GM19455 (cell line): ENCODE results near the gene RTN1.

Source experiments
- ATAC-seq: cut with Tn5 transposase; IDR thresholded peaks from one replicate; pipeline ENCODE4 v1.9.1; 2021; ENCODE audit not compliant: unreplicated experiment

The RTN1 gene

DNA sequence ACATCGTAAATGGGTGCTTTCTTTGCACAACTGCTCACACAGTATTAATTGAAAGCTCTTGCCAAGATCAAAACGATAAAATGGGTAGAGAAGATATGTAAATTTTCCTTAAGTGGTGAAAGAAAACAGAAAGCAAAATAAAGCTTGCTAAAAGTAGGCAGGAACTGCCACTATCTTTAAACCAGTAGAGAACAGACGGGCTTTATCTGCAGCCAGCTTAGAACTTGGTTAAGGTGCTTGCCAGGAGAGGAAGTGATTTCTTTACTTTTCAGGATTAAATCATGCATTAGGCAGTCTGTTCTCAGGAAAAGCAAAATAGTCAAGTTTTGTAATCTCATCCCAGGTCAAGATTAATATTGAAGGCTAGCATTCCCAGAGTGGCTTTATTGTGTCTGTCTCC lies 237.1 kb downstream of the RTN1 start:
- ATAC-seq = no peak

DNA sequence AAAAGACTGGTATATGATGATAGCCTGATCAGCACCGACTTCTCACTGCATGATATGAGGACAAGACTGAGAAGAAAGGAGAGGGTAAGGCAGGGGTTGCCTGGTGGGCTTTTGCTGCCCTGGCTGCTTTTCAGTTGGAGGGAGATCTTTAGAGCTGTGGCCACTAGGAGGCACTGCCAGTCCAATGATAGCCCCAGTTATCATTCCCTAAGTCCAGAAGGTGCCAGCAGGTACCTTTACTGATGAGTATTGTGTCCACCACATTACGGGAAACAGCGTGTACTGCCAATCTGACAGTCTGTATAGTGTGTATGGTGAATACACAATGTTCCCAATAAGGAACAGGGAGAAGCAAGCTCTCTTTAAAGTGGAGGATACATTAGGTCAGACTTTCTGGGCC lies 238.2 kb downstream of the RTN1 start:
- no peak for ATAC-seq

DNA sequence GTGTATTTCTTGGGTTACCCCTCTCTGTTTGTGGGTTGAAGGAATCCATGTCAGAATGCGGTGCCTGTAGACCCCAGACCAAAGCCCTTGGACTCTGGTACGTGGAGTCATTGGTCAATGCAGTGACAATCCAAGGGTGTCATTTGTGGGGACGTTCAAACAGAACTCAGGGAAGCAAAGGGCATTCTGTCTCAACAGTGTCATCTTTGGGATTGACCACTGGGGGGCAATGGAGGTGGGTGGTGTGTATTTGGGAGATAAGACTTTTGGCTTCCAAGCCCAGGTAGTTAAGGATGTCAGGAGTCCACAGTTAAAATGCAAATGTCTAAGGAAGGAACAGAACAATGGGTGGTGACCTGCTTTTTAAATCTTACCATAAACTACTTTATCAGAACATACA lies 239.3 kb downstream of the RTN1 start:
- ATAC-seq = no peak

DNA sequence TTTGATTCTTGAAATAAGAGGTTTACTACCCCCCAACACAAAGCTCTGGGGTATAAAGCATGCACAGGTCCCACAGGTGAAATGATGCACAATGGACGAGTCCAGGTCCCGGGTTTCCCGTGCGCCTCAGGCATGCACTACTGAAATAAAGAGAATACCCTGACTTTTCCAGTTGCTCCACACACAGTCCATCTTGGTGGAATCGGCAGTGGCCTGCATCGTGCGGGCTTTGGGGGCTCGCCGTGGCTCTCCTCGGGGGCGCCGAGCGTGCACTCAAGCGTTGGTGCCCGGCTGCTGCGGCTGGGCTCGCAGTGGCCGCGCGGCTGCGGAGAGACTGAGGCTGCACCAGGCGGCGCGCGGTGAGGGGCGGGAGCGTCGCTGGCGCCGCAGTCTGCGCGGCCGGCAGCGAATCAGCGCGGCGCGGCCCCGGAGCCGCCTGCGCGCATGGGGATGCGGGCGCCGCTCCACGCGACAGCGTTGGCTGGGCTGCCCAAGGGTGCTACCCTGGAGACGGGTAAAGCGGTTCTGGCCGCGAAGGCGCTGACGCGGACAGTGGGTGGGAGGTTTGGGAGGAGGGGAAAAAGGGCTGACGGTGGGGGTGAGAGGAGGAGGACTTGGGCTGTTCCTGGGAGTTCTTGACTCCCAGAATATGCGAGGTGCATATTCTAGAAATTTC lies 240.2 kb downstream of the RTN1 start:
- no peak for ATAC-seq

DNA sequence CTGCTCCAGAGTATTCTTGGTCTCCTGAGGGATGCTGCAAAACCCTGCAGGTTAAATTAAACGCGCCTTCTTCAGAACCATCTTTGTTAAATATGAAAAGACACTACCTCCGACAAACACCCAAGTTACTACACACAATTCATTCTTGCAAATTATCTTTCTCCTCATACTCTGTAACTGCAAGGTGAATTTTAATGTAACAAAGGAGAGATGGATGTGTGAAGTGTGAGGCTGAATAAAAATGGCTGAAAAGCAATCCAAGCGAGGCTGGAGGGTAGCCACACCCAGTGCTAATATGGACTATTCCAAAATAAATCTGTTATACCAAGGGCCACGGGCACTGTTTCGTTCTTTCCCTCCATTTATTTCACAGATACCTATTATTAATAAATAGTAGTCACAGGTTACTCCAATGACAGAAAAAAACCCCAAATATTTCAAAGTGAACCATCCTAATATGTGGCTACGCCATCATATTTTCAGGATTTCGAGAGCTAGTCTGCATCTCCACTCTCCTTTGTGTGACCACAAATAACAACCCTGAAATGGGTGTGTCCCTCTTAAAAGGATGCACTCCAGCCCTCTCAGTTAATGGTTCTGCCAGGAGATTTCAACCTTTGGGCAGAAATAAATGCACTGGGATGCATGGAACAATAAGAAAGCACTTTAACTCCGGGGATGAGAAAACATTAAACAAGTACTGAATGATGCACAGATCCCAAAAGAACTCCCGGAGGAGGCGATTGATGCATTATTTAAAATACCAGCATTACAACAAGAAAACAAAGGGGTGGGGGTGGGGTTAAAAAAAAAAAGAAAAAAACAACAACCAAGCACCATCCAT lies 240.9 kb downstream of the RTN1 start:
- no peak for ATAC-seq

DNA sequence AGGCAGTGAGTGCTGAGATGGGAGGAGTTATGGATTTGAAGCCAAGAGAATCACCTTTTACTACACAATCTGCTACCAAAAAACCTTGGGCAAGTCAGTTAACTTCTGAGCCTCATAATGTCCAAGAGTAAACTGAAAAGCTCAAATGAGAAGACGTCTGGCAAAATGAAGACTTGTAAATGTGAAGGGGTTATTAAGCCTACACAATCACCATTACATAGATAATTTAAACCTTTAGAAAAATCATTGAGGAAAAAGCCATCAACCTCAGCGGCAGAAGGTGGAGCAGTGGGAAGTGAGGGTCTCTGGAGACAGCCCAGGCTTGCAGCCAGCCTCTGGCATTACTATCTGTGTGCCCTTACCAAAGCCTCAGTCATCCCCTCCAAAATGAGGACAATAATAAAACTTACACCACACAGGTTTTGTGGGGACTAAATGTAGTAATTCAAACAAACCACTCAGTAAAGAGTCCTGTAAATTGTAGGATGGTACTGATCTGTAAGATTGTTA lies 243.5 kb downstream of the RTN1 start:
- no peak for ATAC-seq

DNA sequence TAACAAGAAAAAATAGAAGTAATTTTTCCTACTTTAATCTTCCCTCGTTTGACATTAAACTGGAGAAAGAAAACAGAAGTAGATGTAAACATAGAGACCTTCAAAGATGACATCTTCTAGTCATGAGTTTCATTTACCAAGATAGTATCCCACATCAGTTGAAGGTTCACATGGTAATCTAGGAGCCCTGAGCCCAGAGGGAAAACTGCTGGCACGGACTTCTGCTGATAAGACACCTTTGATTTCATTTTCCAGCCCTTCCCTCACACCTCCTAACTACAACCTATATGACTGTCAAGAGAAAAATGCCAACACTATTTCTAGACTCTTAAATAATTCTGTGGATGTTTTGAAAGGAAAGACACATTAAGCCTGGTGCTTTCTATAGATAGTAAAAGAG lies 247.9 kb downstream of the RTN1 start:
- no peak for ATAC-seq

DNA sequence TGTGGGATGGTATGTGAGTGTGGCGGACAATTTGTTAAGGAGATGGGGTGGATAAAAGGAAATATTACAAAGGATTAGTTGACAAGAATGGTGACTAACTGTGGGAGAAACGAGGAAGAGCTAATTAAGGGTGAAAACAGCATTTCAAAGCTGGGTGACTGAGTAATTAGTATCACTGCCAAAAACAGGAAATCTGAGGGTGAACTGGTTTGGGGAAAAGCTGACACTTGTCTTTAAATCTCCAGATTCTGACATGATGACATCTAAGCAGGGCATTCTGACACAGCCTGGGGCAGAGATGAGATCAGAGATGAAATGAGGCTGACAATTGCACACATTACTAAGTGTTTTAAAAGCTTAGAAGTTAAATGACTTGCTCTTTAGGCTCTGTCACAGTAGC lies 251.5 kb downstream of the RTN1 start:
- ATAC-seq = no peak

DNA sequence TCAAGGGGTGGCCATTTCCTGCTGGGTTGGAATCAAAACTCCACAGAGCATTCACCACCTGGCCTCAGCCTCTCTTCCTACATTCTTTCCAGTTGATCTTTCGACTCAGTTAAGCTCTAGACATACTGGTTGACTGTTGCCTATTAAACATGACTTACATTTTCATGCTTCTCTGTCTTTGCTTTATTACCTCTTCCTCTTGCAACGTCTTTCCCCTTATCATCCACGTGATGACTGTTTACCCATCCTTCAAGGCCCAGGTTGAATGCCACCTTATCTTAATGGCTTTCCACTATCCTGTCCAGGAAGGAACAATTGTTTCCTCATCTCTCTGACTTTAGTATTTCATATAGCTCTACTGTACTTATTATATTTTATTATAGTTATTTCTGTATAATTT lies 269.5 kb downstream of the RTN1 start:
- no peak for ATAC-seq

DNA sequence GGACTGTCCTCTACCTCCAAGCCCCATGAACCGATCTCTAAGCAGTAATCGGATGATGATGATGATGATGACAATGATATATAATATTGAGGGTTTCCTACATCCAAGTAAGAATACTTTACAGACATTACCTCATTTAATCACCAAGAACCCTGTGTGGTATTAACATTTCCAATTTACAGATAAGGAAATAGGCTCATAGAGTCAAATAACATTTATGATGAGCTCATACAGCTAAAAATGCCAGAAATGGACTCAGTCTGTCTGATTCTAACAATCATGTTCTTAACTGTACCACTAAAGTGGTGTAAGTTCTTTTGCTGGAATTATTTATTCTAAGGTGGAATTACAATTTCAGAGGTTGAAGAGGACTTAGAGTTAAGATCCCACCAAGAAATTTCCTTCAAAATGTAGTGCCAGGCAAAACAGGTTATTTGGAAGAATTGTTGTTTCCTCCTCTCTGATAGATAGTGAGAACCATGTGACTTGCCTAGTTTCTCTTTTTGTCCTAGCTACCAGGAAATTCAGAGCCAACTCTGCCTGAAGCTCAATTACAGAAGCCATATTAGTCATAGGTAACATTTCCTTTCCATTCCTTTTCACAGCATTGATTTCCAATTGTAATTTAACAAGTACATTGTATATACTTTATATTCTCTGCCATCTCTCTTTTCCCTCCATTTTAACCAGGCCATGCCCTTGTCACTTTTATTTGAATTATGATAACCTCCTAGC lies 270.2 kb downstream of the RTN1 start:
- no peak for ATAC-seq

DNA sequence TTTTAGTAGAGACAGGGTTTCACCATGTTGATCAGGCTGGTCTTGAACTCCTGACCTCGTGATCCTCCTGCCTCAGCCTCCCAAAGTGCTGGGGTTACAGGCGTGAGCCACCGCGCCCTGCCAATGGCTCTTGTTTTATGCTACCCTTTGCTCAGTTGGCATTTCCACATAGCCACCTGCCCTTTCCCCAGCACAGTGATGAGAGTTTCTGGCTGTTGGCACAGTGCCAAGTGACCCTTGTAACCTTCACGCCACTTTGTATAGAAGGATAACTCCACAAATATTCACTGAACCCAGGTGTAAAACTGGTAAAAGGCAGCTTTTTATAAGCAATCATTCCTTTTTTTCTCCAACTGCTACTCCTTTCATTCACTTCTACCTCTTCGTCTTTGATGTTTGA lies 275.5 kb downstream of the RTN1 start:
- ATAC-seq = no peak

DNA sequence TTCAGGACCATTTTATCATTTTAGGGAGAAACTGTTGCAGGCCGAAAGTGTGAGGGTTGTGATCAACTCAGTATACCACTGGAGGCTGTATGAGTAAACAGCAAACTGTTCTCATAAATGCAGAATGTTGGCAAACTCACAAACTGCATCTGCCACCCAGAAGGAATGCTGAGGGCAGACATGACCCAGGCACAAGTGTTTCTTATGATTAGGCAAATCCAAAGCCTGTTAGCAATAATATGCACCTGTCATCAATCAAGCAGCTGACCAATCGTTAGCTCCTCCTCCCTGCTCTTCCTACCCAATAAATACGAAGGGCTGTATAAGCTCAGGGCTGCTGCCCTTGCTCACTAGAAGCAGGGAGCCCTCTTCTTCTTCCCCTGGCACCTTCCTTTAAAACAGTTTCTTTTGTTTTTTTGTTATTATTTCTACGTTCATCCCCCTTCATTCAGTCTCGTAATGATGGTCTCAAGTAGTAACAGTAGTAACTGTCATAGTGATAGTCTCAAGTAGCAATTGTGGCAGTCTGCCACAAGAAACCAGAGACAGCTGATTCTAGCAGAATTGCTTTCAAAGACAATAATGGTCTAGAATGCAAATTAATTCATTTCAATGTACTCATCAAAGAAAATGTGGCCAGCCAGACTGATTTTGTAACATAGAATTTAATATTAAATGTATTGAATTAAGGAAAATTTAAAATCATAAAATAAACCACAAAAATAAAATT lies 278.8 kb downstream of the RTN1 start:
- ATAC-seq = no peak

DNA sequence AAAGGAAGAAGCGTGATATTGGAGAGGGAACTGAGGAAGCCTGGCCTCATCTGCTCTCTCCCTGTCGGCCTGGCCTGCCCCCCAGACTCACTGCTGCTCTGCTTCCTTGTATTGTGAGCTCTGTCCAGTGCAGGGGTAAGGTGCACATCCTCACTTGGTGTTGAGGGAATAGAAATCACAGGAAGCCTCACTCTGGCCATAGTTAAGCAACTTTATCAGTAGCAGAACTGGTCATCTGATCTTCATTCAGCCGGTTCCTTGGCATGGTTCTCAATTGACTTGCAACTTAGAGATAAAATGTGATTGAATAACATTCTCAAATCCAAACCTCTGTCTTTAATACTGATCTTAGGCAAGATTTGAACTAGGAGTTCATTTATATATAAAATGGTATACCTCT lies 282.5 kb downstream of the RTN1 start:
- ATAC-seq = no peak

DNA sequence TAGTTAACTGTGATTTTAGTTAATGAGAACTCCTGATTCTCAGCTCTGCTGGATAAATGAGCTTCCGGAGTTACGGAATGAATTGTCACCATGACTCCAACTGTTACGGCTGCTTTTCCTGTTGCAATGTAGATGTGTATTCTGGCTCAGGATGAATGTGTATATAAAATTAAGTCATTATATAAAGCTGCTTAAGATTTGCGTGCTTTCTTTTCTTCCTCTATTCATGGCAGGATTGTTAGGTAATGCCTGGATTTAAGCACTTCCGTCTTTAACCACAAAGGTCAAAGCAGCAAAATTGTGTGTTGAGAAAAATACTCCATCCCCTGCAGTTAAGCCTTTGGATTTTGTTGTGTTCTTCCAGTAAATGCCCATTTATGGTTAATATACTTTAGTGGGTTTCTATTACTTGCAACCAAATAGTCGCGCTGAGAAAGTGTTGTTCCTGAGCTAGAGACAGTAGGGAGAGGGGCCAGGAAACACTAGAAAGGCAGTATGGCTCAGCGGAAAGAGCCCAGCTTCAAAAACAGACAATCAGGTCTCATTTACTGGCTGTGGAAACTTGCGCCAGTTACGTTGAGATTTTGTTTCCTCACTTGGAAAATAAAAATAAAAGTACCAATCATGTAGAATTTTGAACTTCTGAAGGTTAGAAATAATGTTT lies 284.6 kb downstream of the RTN1 start:
- no peak for ATAC-seq

DNA sequence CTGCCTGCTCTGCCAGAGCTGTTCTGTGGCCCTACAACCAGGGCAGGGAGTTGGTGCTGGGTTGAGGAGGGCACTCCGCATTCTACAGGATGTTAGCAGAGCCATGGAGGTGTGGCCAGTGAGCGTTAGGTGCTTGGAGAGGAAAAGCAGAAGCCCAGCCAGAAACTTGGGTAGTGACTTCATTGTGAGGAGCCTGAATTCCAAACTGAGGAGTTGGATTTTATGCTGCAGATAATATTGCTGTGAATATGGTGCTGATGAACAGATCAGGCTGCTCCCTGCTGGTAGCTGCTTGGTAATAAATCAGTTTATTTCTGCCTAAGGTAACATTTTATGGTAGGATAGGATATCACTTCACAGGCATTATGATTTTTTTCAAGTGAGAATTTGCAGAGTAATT lies 286.8 kb downstream of the RTN1 start:
- no peak for ATAC-seq

DNA sequence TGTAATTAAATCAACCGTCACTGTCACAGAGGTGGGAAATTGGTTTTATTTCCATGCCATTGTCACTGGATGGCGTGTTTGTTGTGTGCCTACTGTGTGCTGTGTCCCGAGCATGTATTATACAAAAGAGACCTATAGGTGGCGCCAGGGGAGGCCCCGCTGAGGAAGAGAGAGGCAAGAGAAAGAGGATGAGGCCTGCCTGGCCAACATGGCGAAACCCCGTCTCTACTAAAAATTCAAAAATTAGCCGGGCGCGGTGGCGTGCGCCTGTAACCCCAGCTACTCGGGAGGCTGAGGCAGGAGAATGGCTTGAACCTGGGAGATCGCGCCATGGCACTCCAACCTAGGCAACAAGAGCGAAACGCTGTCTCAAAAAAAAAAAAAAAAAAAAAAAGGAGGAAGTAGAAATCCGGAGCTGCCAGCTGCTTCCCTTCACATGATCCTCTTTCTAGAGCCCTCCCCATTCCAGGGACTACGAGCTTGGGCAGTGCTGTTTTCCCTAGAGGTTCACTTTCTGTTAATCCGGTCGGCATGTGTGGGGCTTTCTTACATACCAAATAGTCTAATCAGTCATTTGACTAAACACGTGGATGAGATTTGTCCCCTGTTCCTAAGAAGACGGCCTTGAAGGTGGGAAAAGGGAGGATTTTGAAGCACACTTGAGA lies 287.6 kb downstream of the RTN1 start:
- no peak for ATAC-seq

DNA sequence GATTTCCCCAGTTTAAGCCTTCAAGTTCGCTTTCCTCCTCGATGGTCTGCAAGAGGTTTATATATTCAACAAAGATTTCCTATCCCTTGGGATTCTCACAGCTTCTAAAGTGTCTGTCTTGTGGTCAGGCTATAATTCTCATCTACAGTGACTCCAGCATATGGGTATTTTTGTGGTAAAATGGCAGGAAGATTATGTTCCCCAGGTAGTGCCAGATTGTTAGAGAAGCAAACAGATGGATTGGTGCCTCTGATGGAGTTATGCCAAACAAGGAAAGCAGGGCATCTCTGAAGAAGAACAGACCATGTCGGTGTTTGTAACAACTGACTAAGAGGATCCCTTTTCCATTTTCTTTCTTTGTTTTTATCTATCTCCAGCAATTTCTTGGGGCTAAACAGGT lies 288.4 kb downstream of the RTN1 start:
- ATAC-seq = no peak

DNA sequence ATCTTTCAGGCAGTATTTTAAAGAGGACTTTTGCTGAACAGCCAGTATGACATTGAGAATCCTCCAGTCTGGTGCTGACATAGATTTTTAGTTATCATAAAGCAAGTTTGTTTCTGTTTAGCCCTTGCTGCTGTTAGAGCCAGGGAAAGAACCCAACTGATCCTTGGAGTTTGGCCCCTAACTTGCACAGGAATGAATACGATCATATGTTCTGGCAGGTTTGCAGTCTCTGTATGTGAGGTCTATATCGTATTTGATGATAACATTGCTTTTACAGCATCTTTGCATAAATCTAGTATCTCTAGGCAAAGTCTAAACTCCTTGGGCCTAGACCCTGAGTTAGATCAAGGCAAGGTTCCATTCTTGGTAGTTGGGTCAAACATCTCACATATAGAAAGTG lies 289.7 kb downstream of the RTN1 start:
- no peak for ATAC-seq

DNA sequence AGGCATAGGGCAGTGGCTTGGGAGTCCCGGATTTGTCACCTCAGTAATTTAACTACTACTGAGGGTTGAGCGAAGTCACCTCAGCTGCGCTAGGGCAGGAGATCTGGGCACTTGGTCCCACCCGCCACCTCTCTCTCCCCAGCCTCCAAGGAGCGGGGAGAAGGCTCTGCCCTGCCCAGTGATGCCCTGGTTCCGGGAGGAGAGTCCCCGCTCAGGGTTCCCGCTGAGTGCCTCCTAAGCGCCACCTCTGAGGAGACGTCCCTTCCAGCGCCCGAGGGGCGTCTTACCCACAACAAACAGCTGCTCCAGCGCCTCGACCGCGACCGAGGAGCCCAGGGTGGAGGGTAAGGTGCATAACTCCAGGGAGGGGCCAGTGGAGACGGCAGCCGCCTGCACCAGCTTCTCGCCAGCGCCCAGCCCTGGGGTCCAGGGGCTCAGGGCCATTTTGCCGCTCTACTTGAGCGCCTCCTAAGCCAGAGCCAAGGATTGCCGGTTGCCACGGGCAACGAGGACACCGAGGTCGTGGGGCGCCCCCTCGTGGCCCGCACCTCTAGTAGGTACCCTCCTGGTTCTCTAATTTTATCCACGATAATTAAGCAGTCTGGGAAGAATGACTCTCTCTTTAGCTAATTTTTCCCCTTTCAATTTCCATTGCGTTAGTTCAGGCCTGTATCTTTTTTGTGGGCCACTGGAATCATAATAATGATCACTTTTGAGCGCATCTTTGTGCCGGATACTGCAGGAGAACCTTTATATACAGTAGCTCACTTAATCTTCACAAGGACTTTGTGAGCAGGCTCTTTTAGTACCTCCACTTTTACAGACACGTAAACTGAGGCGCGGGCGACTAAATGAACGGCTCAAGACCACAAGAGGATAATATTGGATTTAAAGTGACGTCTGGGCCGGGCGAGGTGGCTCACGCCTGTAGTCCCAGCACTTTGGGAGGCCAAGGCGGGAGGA lies 294.0 kb downstream of the RTN1 start, which contains the start of gene CCDC175:
Gene CCDC175 (minus strand): TSS at position 481 of the 963 bp plus-strand sequence. CDS start 37 bp downstream, at position 444.
- ATAC-seq = peak; percentile 96
